A673 (cell line): ENCODE data around the gene VPS16.

Experiments
- EZH2 ChIP-seq: fragments of 200-600 bp; sonication (generic); IDR thresholded peaks from 2 replicates; pipeline ENCODE4 v1.6.1; 2017; ENCODE audit warnings: borderline replicate concordance, low read depth, mild to moderate bottlenecking, mixed read lengths, antibody characterized with exemption, low read length; ENCODE audit not compliant: poor library complexity, severe bottlenecking
- TF ChIP-seq, protein P1 (sequence below): fragments of 300-800, 200-600 bp; sonication (generic); conservative IDR thresholded peaks from 2 replicates; pipeline ENCODE4 v1.5.1; 2017; ENCODE audit warnings: low read depth, mild to moderate bottlenecking, antibody characterized with exemption, low read length, moderate library complexity, mixed read lengths

- TF ChIP-seq, protein P1, sequence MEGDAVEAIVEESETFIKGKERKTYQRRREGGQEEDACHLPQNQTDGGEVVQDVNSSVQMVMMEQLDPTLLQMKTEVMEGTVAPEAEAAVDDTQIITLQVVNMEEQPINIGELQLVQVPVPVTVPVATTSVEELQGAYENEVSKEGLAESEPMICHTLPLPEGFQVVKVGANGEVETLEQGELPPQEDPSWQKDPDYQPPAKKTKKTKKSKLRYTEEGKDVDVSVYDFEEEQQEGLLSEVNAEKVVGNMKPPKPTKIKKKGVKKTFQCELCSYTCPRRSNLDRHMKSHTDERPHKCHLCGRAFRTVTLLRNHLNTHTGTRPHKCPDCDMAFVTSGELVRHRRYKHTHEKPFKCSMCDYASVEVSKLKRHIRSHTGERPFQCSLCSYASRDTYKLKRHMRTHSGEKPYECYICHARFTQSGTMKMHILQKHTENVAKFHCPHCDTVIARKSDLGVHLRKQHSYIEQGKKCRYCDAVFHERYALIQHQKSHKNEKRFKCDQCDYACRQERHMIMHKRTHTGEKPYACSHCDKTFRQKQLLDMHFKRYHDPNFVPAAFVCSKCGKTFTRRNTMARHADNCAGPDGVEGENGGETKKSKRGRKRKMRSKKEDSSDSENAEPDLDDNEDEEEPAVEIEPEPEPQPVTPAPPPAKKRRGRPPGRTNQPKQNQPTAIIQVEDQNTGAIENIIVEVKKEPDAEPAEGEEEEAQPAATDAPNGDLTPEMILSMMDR = no peak
- no peak for TF ChIP-seq EZH2
Observed at GRCh38 chr20:2797136-2797983, 43.2 kb upstream of the VPS16 start.
